NCI-H82 treated with DMSO at 0.1 percent for 48 hours (cell line): ENCODE data around the gene FBXO34.

Experiments
- DNase-seq: peaks from one replicate; lab custom pipeline; 2025; ENCODE audit not compliant: unreplicated experiment; lab: John Stamatoyannopoulos, UW

Gene FBXO34

DNA sequence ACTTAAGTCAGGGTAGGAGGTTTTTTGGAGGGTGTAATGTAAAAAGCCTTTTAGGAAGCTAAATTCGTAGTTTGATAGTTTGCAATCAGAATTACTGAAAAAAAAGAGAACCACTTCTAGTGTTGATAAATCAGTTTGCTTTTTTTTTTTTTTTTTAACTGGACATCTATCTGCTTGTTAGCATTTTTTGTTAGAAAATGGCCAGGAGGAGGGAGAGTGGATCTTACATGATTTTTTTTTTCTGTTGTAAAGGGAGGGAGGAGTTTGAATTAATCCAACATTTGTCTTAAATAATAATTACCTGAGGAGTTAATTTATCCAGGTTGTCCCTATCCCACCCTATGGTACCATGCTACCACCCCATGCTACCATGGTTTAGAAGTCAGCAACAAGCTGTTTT, 1.2 kb downstream of the FBXO34 start:
- DNase-seq, result no peak

DNA sequence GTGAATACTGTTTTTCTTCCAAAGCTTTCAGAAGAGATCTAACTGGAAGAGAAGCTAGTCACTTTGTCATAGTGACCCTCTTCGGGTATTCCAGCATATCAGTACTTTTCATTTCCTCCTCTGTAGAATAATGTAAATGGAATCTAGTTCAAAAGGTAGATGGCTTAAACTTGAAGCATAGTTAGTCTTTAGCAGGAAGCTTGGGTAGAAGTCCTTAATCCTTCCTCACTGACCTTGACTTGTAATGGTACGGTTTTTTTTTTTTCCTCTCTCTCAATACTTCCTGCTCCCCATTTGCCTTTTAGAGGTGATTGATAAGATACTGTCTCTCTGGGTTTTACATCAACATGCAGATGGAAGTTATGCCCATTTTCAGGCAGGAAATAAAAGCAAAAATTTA, 1.7 kb downstream of the FBXO34 start:
- DNase-seq, result no peak

GRCh38 chr14:55274146-55274545, 2.9 kb downstream of the FBXO34 start:
- DNase-seq, result no peak

GRCh38 chr14:55274751-55275150, 3.5 kb downstream of the FBXO34 start:
- DNase-seq, result no peak

DNA sequence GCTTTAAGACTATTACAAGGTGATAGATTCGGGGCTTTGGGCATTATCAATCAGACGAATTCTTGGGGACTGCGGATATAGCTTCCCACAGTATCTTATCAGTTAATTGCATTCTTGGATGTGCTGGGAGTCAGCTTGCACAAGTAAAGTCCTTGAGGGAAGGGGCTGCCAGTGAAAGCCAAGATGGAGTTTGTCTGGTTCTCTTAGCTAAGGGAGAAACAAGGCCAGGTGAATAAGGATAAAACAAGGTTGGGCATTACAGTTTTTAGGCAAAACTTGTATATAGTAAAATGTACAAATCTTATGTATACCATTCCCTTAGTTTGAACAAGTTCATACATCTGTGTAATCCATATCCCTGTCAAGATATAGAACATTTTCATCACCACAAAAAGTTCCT, 5.5 kb downstream of the FBXO34 start:
- no peak for DNase-seq

DNA sequence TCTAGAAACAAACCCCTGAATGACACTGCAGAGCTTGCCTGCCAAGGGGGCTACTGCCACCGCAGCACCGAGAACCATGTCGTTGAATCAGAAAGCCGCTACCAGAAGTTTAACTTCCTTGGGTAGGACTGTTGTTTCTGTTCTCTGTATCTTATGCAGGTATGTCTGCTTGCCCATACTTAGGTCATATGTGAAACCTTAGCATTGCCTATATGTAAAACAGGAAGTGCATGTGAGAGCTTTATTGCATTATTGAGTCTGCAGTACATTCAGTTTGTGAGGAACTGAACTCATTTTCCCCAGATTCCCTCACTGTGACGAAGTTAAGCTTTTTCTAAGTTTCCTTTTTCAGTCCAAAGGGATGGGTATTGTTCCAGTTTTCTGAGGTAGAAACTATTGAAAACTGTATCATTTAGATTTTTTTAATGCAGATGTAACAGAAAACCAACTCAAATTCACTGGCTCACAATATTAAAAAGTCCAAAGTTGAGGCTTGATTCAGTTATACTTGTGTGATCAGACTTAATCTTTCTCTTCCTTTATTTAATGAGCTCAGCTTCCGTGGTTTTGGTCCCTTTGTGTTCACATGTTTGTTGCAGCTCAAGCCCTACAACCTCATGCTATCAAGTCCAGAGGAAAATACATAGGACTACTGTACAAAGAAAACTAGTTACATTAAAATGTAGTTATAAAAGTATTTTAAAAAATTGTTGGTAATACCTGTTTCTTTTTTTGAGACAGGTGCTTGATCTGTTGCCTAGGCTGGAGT, 6.9 kb downstream of the FBXO34 start:
- DNase-seq, result no peak

- DNase-seq, result no peak
These were observed 8.2 kb downstream of the FBXO34 start for GRCh38 chr14:55279384-55279783.

GRCh38 chr14:55281316-55281839, 10.2 kb downstream of the FBXO34 start:
- no peak for DNase-seq

GRCh38 chr14:55285048-55285652, 13.9 kb downstream of the FBXO34 start:
- DNase-seq, result no peak

DNA sequence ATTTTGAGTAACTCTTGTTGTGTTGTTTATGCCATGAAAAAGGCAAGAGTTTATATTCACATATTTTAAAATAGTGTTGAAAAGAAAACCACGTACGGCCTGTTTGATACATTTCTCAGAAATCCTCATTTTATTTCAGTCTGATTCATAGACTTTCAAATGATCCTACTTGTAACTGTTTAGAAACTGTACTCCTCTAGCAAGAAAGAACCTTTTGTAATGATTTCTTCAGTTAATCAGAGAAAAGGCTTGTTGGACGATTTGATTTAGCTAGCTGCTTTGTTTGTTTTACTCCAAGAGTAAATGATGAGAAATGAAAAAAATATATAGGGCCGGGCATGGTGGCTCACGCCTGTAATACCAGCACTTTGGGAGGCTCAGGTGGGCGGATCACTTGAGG, 17.2 kb downstream of the FBXO34 start:
- no peak for DNase-seq

- no peak for DNase-seq
These were observed 20.4 kb downstream of the FBXO34 start for GRCh38 chr14:55291480-55292081.

DNA sequence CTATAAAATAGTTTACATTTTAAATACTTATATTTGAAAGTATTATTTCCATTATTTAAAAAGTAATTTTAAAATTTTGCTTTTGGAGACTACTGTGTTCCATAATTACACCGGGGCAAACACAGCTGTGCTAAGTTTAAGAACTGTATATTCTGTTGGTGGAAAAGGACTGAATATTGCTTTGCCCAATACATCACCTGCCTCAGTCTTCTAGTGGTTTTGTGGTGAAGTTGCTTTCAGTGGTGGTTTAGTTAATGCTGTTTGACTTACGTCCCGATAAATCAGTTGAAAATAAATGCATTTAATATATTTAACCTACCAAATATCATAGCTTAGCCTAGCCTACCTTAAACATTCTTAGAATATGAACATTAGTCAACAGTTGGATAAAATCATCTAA, 23.4 kb downstream of the FBXO34 start:
- DNase-seq, result no peak

DNA sequence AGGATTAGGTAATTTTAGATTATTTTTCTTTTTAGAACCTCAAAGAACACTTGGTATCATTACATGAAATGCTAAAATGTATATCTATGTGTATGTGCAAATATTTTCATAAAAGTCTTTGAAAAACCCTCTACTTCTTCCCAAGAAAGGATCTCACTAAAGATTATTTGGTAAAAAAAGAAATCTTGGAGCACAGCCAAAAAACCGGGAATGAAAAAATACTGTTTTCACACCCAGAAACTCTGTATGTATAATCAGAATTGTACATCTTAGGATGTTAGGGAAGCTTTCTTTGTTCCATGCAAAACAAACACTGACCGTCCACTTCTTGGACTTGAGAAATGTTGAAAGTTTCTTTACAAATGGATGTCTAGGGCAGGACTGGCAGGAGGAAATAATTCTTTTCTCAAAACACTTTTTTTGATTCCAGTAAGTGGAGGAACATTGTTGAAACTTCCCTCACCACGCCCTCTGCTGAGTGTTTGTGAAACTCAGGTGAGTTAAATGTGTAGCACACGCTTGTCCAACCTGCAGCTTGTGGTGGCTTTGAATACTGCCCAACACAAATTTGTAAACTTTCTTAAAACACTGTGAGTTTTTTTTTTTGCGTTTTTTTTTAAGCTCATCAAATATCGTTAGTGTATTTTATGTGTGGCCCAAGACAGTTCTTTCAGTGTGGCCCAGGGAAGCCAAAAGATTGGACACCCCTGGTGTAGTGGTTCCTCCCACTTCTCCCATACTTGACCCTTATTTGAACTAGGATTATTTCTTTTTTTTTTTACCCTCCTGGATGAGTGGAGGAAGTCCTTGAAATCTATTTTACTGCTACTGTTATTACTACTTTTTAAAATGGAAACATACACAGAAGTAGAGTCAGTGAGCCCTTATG, 26.6 kb downstream of the FBXO34 start:
- no peak for DNase-seq

DNA sequence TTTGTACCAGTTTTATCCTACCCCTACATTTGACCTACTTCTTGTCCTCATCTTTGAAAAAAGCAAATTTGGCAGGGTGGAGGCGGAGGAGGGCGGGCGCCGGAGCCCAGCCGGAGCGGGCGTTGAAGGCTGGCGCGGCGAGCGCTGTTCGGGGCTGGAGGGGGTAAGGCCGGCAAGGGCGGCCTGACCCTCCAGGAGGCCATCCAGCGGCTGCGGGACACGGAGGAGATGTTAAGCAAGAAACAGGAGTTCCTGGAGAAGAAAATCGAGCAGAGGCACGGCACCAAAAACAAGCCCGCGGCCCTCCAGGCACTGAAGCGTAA, 27.2 kb downstream of the FBXO34 start:
- DNase-seq, result no peak

DNA sequence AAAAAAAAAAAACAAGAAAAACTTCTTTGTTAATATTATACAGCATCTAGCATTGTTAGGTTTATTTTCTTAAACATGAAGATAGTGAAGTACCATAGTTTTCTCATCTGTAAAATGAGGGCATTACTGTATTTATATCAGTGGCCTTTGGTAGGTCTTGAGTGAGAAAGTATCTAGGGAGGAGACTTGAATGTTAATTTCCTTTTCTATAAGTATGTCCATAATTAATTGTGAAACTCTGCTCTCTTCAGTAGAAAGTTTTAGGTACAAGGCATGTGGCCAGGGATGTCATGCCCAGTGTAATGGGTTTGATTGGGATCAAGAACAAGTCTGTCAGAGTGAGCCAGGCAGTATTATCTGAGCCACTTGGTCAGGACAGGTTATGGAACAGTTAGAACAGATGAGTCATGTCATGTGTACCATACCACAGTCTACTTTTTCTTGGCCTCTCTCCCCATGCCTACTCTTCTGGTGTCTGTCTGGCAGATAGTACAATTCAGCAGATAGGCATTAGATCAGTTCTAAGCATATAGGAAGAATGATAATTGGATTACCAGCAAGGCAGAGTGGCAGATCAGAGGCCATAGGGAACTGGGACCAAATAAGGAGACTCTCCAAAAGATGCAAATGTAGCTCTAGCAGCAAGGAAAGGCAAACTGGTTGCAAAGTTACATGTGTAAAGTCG, 30.4 kb downstream of the FBXO34 start:
- peak; percentile 73 for DNase-seq

DNA sequence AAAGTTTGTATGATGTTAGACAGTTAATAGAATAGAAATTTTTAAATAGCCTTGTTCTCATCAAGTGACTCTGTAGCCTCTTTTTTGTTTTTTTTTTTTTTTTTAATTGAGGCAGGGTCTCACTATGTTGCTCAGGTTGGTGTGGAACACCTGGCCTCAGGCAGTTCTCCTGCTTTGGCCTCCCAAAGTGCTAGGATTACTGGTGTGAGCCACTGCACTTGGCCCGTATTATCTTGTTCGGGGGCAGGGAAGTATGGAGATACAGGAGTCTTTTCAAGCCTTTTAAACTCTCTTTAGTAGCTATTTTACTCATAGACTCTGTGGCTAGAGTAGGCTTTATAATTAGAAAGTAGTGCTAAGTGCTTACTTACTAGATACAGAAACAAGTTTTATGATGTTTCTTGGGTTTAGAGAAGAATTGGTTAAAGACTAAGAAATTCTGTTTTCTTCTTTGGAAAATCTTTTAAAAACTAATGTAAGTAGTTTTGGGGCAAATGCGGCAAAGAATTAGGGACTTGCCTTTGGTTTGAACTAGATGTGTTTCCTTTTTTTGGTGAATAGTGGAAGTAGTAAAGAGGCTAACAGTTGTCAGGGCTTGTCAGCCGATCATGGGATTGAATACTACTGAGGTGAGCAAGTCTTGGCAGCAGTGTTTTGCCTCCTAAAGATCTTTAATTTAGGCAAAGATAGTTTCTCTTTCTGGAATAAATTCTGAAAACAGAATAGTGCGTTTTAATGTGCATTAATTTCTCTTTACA, 31.3 kb downstream of the FBXO34 start:
- no peak for DNase-seq

GRCh38 chr14:55303125-55303499, 31.9 kb downstream of the FBXO34 start:
- no peak for DNase-seq

GRCh38 chr14:55303691-55304145, 32.5 kb downstream of the FBXO34 start:
- no peak for DNase-seq

GRCh38 chr14:55306938-55307589, 35.8 kb downstream of the FBXO34 start:
- no peak for DNase-seq

GRCh38 chr14:55309154-55309553, 37.9 kb downstream of the FBXO34 start:
- no peak for DNase-seq
